Neural progenitor cell (in vitro differentiated cells): ENCODE results near the gene NCKAP5. TPM values are rescaled to one million over a fixed set of nuclear protein-coding genes. Genes with fewer than 3 reads are reported as not detected.

Source experiments
- DNase-seq: peaks from one replicate; pipeline ENCODE4 v3.0.0-alpha.2; 2016; ENCODE audit warnings: low spot score
- H2AFZ ChIP-seq: fragments of 200-600 bp; sonication (generic); replicated peaks from 2 replicates; pipeline ENCODE4 v1.6.1; 2016; ENCODE audit warnings: antibody characterized with exemption
- H3F3A ChIP-seq: fragments of 200-600 bp; sonication (generic); 2 replicates; pipeline ENCODE4 v1.6.1; 2016; ENCODE audit warnings: antibody characterized with exemption, low read depth
- H3K27ac ChIP-seq: fragments of 200-600 bp; sonication (generic); 2 replicates; pipeline ENCODE4 v1.5.1; 2016; ENCODE audit warnings: mild to moderate bottlenecking
- H3K27me3 ChIP-seq: fragments of 200-600 bp; sonication (generic); 2 replicates; pipeline ENCODE4 v1.6.1; 2016; ENCODE audit warnings: mild to moderate bottlenecking, moderate library complexity
- H3K36me3 ChIP-seq: fragments of 200-600 bp; sonication (generic); 2 replicates; pipeline ENCODE4 v1.5.1; 2016
- H3K4me1 ChIP-seq: fragments of 200-600 bp; sonication (generic); 2 replicates; pipeline ENCODE4 v1.6.1; 2016; ENCODE audit warnings: mixed run types
- H3K4me2 ChIP-seq: fragments of 200-600 bp; sonication (generic); 2 replicates; pipeline ENCODE4 v1.6.1; 2016
- H3K4me3 ChIP-seq: fragments of 200-600 bp; sonication (generic); 2 replicates; pipeline ENCODE4 v1.5.1; 2016
- H3K79me2 ChIP-seq: fragments of 200-600 bp; sonication (generic); 2 replicates; pipeline ENCODE4 v1.6.1; 2016; ENCODE audit warnings: low read depth
- H3K9ac ChIP-seq: fragments of 200-600 bp; sonication (generic); 2 replicates; pipeline ENCODE4 v1.6.1; 2016
- H3K9me3 ChIP-seq: fragments of 200-600 bp; sonication (generic); 2 replicates; pipeline ENCODE4 v1.5.1; 2016; ENCODE audit warnings: low read depth
- H4K20me1 ChIP-seq: fragments of 200-600 bp; sonication (generic); 2 replicates; pipeline ENCODE4 v1.6.1; 2016; ENCODE audit warnings: low read depth
- H3K27ac Mint-ChIP-seq: 3 replicates; pipeline ENCODE4 v1.8.0; 2021; ENCODE audit warnings: mixed read lengths
- H3K27me3 Mint-ChIP-seq: 2 replicates; pipeline ENCODE4 v1.8.0; 2022; ENCODE audit warnings: low read depth, mild to moderate bottlenecking, inconsistent platforms, moderate library complexity, mixed read lengths; ENCODE audit not compliant: insufficient read depth
- H3K36me3 Mint-ChIP-seq: 3 replicates; pipeline ENCODE4 v1.8.0; 2021; ENCODE audit warnings: mixed read lengths
- H3K4me1 Mint-ChIP-seq: 3 replicates; pipeline ENCODE4 v1.8.0; 2021; ENCODE audit warnings: mixed read lengths
- H3K4me3 Mint-ChIP-seq: 3 replicates; pipeline ENCODE4 v1.8.0; 2021; ENCODE audit warnings: mild to moderate bottlenecking, moderate library complexity, mixed read lengths
- H3K9me3 Mint-ChIP-seq: 3 replicates; pipeline ENCODE4 v1.8.0; 2020; ENCODE audit warnings: mixed read lengths
- CTCF ChIP-seq: fragments of 200-600 bp; sonication (generic); IDR thresholded peaks from 2 replicates; pipeline ENCODE4 v1.5.1; 2017; ENCODE audit warnings: antibody characterized with exemption, mild to moderate bottlenecking
- EZH2 ChIP-seq: fragments of 200-600 bp; sonication (generic); IDR thresholded peaks from 2 replicates; pipeline ENCODE4 v1.6.1; 2017; ENCODE audit warnings: antibody characterized with exemption, mild to moderate bottlenecking, moderate library complexity
- EZH2phosphoT487 ChIP-seq: fragments of 200-600 bp; sonication (generic); IDR thresholded peaks from 2 replicates; pipeline ENCODE4 v1.6.1; 2017; ENCODE audit warnings: antibody characterized with exemption
- total RNA-seq: library from RNA; depleted of rRNA; stranded (reverse); fragments of >200 nt; gene quantifications from 2 replicates; pipeline ENCODE4 v1.2.3, GENCODE V29; 2015; ENCODE audit warnings: low replicate concordance

Gene NCKAP5
- total RNA-seq, 1 donor from 2014 or later, result 0.47 TPM

- Mint-ChIP-seq H3K36me3 (peaks cover 2% of the 10 kb centered on the region), H3K4me3 (no peak overlapping the region), H3K27me3 (peaks cover 2% of the 10 kb centered on the region), H3K4me1 (peaks cover 37% of the 10 kb centered on the region), H3K9me3 (no peaks in the 10 kb centered on the region), H3K27ac (no peak overlapping the region)
- Histone ChIP-seq H3K36me3 (no peaks in the 10 kb centered on the region), H3K4me3 (no peak overlapping the region), H3K79me2 (no peaks in the 10 kb centered on the region), H2AFZ (no peak overlapping the region), H3K4me1 (peaks cover 11% of the 10 kb centered on the region), H3K9ac (no peak overlapping the region), H3K27me3 (peaks cover 34% of the 10 kb centered on the region), H3K4me2 (no peak overlapping the region), H4K20me1 (no peaks in the 10 kb centered on the region), H3K9me3 (no peaks in the 10 kb centered on the region), H3K27ac (no peak overlapping the region), H3F3A (no peaks in the 10 kb centered on the region)
- TF ChIP-seq EZH2 (no peak), CTCF (peak; percentile 55)
- peak; percentile 11 for DNase-seq
These were observed 305.4 kb downstream of the NCKAP5 start for GRCh38 chr2:133262893-133263292.

- Histone ChIP-seq H3K9ac (no peak overlapping the region), H3K4me1 (no peaks in the 10 kb centered on the region), H3F3A (no peaks in the 10 kb centered on the region), H2AFZ (no peak overlapping the region), H3K9me3 (no peaks in the 10 kb centered on the region), H3K4me2 (no peak overlapping the region), H4K20me1 (no peaks in the 10 kb centered on the region), H3K27me3 (no peaks in the 10 kb centered on the region), H3K79me2 (no peaks in the 10 kb centered on the region), H3K4me3 (no peak overlapping the region), H3K27ac (no peak overlapping the region), H3K36me3 (no peaks in the 10 kb centered on the region)
- H3K27me3 Mint-ChIP-seq, result no peaks in the 10 kb centered on the region
- H3K4me3 Mint-ChIP-seq, result no peak overlapping the region
- no peak for DNase-seq
- peaks cover 6% of the 10 kb centered on the region for H3K36me3 Mint-ChIP-seq
- no peak overlapping the region for H3K27ac Mint-ChIP-seq
- H3K9me3 Mint-ChIP-seq, result no peaks in the 10 kb centered on the region
- peaks cover 3% of the 10 kb centered on the region for H3K4me1 Mint-ChIP-seq
- TF ChIP-seq EZH2phosphoT487 (no peak), EZH2 (no peak), CTCF (no peak)
These were observed 312.9 kb downstream of the NCKAP5 start for GRCh38 chr2:133255360-133255759.

- peaks cover 3% of the 10 kb centered on the region for H3K36me3 Mint-ChIP-seq
- no peak for TF ChIP-seq EZH2phosphoT487
- no peak for TF ChIP-seq CTCF
- no peak for TF ChIP-seq EZH2
- no peaks in the 10 kb centered on the region for H3K9me3 ChIP-seq
- no peaks in the 10 kb centered on the region for H3F3A ChIP-seq
- no peaks in the 10 kb centered on the region for H3K27me3 ChIP-seq
- H3K36me3 ChIP-seq, result no peaks in the 10 kb centered on the region
- H3K4me1 Mint-ChIP-seq, result peaks cover 3% of the 10 kb centered on the region
- H3K79me2 ChIP-seq, result no peaks in the 10 kb centered on the region
- no peak for DNase-seq
- H3K4me2 ChIP-seq, result no peak overlapping the region
- no peaks in the 10 kb centered on the region for H3K27me3 Mint-ChIP-seq
- no peak overlapping the region for H3K27ac Mint-ChIP-seq
- no peaks in the 10 kb centered on the region for H4K20me1 ChIP-seq
- H3K4me3 ChIP-seq, result no peak overlapping the region
- H3K9ac ChIP-seq, result no peak overlapping the region
- no peak overlapping the region for H3K4me3 Mint-ChIP-seq
- no peaks in the 10 kb centered on the region for H3K9me3 Mint-ChIP-seq
- H2AFZ ChIP-seq, result no peak overlapping the region
- H3K27ac ChIP-seq, result no peak overlapping the region
- H3K4me1 ChIP-seq, result no peaks in the 10 kb centered on the region
These were observed 314.5 kb downstream of the NCKAP5 start for GRCh38 chr2:133253793-133254192.
